Muscle layer of colon (tissue), 2 donors: ENCODE data around the gene USP11.
"Not testable (repeated sequence)": the region's sequence is repeated elsewhere in the genome, so short reads cannot be mapped to it uniquely, and the experiment has no call there.

Source experiments
- H3K27ac ChIP-seq: one replicate; pipeline ENCODE4 v1.7.0; 2013; ENCODE audit warnings: low read depth, mild to moderate bottlenecking, low read length, moderate library complexity
- H3K27me3 ChIP-seq, 2 donors: one replicate each; pipeline ENCODE4 v1.7.0; 2013; ENCODE audit warnings: low read length in 2 of 2, mild to moderate bottlenecking in 2 of 2; ENCODE audit not compliant: insufficient read depth in 2 of 2, control insufficient read depth in 1 of 2
- H3K36me3 ChIP-seq: one replicate; pipeline ENCODE4 v1.7.0; 2013; ENCODE audit warnings: mild to moderate bottlenecking, low read length; ENCODE audit not compliant: insufficient read depth
- H3K4me1 ChIP-seq: one replicate; pipeline ENCODE4 v1.7.0; 2013; ENCODE audit warnings: mild to moderate bottlenecking, low read length; ENCODE audit not compliant: insufficient read depth
- H3K4me3 ChIP-seq, 2 donors: one replicate each; pipeline ENCODE4 v1.7.0; 2013; ENCODE audit warnings: low read length in 2 of 2, low read depth in 1 of 2, mild to moderate bottlenecking in 1 of 2, moderate library complexity in 1 of 2
- H3K9ac ChIP-seq: one replicate; pipeline ENCODE4 v1.7.0; 2013; ENCODE audit warnings: low read length
- H3K9me3 ChIP-seq: one replicate; pipeline ENCODE4 v1.7.0; 2013; ENCODE audit warnings: mild to moderate bottlenecking, low read length
- donor health status: abdominal sarcoma.
- donor health status: Adenocarcinoma of cecum.

USP11 gene

DNA sequence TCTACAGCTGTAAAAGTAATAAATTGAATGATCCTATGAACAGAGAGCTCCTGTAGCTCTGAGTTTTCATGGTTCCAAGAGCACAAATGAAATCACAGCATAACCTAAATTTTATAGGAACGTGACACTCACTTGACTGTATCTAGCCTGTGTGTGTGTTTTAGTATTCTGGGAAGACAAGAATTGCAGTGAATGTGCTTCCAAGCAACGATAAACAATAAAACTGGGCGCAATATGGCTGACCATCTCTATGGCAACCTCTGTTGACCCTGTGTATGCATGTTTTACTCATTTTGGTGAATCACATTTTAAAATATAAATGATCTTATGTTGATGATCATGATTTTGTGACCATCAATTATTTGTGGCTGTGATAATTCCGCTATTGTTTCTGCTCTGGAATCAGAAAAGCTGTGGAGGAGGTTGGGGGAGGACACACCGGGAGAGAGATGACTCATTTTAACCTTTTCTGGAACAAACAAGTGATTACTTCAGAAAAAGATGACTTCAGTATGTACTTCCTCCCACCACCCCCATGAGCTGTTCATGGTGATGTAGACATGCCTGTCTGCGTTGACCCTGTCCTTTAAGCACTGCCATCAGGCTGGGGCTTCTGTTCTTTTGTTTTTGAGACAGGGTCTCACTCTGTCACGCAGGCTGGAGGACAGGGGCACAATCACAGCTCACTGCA lies 31.8 kb downstream of the USP11 start:
- H3K9ac ChIP-seq: no peak overlapping the region
- H3K4me1 ChIP-seq: no peaks in the 10 kb centered on the region
- H3K36me3 ChIP-seq: no peaks in the 10 kb centered on the region
- H3K4me3 ChIP-seq: no peak overlapping the region
- H3K9me3 ChIP-seq: no peaks in the 10 kb centered on the region
- no peak overlapping the region for H3K27ac ChIP-seq
- no peaks in the 10 kb centered on the region for H3K27me3 ChIP-seq

DNA sequence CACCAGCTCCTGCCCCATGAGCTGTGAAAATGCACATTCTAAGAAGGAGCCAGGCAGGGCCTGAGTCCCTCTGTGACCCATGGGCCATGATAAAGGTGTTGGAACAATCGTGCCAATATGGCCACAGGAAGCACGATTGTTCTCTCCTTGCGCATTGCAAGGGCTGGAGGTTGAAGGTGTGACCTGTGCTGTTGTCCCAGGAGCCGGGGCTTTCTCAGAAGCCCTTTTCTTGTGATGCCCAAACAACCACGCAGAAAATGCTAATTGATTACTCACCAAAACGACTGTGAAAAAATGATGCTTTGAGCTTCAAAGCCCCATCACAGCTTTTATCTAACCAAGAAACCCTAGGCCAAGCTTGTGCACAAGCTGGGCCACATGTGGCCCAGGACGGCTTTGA lies 33.8 kb downstream of the USP11 start:
- H3K9me3 ChIP-seq: no peaks in the 10 kb centered on the region
- no peak overlapping the region for H3K27ac ChIP-seq
- no peaks in the 10 kb centered on the region for H3K27me3 ChIP-seq
- H3K9ac ChIP-seq: no peak overlapping the region
- no peak overlapping the region for H3K4me3 ChIP-seq
- H3K4me1 ChIP-seq: no peaks in the 10 kb centered on the region
- H3K36me3 ChIP-seq: no peaks in the 10 kb centered on the region

DNA sequence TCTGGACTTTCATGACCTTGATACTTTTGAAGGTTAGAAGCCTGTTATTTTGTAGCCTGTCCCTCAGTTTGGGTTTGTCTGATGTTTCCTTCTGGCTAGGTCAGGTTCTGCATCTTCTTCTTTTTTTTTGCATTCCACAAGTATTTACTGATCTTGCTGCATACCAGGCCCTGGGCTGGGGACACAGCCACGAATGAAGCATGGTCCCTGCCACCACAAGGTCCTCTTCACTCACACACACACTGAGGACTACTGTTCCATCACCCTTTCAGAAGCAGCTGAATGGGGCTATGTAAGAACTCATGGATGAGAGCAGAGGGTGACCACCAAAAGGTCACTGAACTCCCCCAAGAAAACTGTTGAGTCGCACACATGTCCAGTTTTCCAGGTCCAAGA lies 39.2 kb downstream of the USP11 start:
- Histone ChIP-seq H3K9me3 (no peaks in the 10 kb centered on the region), H3K4me3 (no peak overlapping the region), H3K27ac (no peak overlapping the region), H3K9ac (no peak overlapping the region), H3K36me3 (no peaks in the 10 kb centered on the region), H3K4me1 (no peaks in the 10 kb centered on the region), H3K27me3 (peaks cover 0 to 5% of the 10 kb centered on the region in 2 donors)

DNA sequence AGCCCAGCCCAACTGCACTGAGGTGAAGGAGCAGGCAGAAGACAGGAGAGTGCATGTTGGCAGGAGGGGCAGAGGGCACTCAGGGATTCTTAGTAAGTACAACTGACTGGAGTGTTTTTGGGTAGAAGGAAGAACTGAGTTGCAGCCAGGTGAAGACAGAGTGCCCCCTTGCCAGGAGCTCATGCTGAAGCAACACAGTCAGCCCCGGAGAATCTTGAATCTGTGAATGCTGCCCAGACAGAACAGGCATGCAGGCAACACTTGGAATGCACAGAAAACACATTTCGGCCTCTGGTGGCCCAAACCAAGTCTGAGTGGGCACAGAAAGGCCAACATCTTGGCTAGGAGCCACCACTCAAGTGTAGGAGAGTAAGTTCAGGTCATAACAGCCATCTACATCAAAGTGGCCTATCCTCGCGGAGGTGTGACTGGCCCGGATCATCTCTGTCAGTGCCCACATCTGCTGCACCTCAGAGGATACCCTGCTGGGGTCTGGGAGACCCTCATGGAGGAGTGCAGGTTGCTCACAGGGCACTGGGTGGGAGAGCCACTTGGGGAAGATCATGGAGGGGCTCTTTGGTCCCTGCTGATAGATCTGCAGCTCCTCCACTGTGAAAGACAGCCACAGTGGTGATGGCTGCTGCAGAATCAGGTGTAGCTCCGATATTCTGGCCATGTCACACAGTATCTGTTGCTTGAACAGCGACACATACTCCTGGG lies 40.4 kb downstream of the USP11 start:
- Histone ChIP-seq H3K9ac (no peak overlapping the region), H3K9me3 (no peaks in the 10 kb centered on the region), H3K4me1 (no peaks in the 10 kb centered on the region), H3K4me3 (no peak overlapping the region), H3K27ac (no peak overlapping the region), H3K27me3 (peaks cover 0 to 5% of the 10 kb centered on the region in 2 donors), H3K36me3 (no peaks in the 10 kb centered on the region)

DNA sequence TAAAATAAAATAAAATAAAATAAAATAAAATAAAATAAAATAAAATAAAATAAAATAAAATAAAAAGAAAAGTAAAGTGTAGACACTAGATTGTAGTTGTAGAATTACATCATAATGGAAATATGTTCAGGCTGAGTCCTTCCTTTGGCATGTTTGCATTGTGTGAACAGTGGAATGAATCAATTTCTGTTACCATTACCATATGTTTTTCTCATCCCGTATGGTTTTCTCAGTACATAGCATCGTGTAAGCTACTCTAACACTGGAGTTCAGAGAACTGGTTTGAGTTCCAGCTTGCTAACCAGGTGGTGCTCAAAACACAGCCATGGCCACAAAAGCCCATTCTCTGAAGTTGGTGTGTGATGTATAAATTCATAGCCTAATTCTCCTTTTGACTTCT lies 45.9 kb downstream of the USP11 start:
- Histone ChIP-seq H3K27me3 (no peaks in the 10 kb centered on the region), H3K27ac (no peak overlapping the region), H3K9ac (no peak overlapping the region), H3K9me3 (no peaks in the 10 kb centered on the region), H3K4me1 (no peaks in the 10 kb centered on the region), H3K36me3 (no peaks in the 10 kb centered on the region), H3K4me3 (no peak overlapping the region)

DNA sequence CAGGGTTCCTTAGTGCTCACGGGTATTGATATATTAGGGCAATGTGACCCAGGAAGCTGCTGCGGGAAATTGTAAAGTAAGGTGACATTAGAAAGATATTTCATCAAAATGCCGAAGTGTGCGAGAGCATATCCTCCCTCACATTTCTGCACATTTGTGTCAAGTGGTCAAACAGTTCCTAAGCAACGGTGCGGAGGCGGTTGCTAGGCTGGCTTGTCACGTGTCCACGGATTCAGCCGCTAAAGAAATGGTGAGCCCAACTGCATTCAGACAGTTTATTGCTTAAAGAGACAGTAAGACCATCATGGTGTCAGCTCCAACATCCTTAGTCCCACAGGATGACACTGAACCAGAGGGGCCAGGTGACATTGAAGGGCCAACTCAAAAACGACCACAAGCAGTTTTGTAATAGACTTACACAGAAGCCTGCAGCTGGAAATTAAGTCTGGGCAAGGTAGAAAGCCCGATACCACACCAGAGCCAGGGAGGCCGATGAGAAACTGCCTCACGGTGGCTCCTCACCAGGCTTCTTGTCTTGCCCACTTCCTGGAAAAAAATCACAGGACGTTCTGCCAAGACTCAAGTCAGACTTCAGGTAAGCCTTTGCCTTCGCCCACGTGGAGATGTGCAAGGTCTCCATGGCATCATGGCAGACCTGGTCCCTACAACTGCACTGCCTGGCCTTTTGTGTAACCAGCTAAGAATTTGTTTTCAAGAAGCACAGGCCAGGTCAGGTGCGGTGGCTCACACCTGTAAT lies 50.4 kb downstream of the USP11 start:
- Histone ChIP-seq H3K4me3 (peak overlapping the region in 1 of 2 donors; percentile 6), H3K4me1 (no peaks in the 10 kb centered on the region), H3K9me3 (no peaks in the 10 kb centered on the region), H3K27me3 (no peaks in the 10 kb centered on the region), H3K36me3 (no peaks in the 10 kb centered on the region), H3K27ac (no peak overlapping the region), H3K9ac (no peak overlapping the region)

DNA sequence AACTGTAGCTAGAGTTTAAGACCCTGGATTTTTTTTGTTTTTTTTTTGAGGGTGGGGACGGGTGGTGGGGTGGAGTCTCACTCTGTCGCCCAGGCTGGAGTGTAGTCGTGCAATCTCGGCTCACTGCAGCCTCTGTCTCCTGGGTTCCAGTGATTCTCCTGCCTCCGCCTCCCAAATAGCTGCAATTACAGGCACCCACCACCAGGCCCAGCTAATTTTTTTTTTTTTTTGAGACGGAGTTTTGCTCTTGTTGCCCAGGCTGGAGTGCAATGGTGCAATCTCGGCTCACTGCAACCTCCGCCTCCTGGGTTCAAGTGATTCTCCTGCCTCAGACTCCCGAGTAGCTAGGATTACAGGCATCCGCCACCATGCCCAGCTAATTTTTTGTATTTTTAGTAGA lies 51.8 kb downstream of the USP11 start:
- not testable (repeated sequence) for H3K27me3 ChIP-seq, H3K36me3 ChIP-seq, H3K4me1 ChIP-seq, H3K4me3 ChIP-seq, H3K9me3 ChIP-seq, H3K27ac ChIP-seq, H3K9ac ChIP-seq

DNA sequence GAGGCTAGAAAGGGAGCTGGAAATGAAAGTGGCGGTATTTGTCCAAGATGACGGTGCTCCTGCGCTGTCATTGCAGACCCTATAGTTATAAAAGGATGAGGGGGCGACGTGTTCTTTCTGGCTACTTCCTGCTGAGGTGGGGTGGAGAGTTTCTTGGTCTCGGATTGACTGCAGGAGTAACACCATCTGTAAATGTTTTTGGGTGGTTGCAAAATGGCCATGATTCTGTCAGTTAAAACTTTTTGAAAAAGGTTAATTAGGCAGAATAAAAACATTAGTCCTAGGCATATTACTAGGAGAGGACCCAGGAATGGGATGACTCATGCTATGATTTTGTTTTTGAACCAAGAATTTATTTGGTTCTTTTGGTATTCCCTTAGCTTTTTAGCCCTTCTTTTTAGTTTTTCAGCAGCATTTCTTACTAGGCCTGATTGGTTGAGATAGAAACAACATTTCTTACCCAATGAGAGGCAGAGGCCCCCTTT lies 53.1 kb downstream of the USP11 start:
- H3K4me1 ChIP-seq: no peaks in the 10 kb centered on the region
- no peak overlapping the region for H3K27ac ChIP-seq
- no peaks in the 10 kb centered on the region for H3K27me3 ChIP-seq
- no peak overlapping the region for H3K4me3 ChIP-seq
- no peaks in the 10 kb centered on the region for H3K9me3 ChIP-seq
- no peaks in the 10 kb centered on the region for H3K36me3 ChIP-seq
- H3K9ac ChIP-seq: no peak overlapping the region

DNA sequence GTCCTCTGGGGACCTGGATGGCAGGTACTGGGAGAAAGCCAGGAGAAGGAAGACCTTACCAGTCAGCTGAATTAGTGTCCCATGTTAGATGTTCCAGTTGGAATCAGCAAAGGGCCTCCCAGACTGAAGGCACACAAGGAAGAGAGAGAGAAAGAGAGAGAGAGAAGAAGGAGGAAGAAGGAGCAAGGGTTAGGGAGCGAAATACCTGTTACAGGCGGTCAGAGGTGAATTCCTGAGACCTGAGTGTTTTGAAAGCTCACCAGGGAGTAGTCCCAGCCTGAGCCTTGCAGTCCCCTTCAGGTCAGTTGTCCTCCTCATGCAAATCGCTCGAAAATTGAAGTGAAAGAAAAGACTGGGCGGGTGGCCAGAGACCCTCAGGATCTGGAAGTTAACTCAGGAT lies 60.3 kb downstream of the USP11 start:
- H3K4me1 ChIP-seq: no peaks in the 10 kb centered on the region
- H3K9ac ChIP-seq: no peak overlapping the region
- H3K36me3 ChIP-seq: no peaks in the 10 kb centered on the region
- H3K4me3 ChIP-seq: no peak overlapping the region
- H3K9me3 ChIP-seq: no peaks in the 10 kb centered on the region
- H3K27ac ChIP-seq: no peak overlapping the region
- H3K27me3 ChIP-seq: peaks cover 0 to 4% of the 10 kb centered on the region in 2 donors

DNA sequence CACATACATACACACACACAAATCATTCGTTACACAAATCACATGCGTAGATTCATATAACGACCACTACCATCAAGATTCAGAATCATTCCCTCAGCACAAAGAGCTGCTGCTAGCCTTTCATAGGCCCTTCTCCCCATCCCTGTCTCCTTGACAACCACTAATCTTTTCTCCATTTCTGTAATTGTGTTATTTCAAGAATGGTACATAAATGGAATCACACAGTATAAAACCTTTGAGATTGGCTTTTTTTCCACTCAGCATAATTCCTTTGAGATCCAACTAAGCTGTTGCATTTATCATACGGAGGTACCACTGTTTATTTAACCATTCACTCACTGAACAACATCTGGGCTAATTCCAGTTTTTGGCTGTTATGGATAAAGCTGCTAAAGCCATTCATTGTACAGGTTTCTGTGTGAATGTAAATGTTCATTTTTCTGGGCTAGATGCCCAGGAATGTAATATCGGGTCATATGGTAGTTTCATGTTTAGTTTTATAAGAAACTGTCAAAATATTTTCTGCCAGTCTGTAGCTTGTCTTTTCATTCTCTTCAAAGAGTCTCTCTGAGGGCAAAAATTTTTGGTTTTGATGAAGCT lies 64.1 kb downstream of the USP11 start:
- H3K4me3 ChIP-seq: no peak overlapping the region

DNA sequence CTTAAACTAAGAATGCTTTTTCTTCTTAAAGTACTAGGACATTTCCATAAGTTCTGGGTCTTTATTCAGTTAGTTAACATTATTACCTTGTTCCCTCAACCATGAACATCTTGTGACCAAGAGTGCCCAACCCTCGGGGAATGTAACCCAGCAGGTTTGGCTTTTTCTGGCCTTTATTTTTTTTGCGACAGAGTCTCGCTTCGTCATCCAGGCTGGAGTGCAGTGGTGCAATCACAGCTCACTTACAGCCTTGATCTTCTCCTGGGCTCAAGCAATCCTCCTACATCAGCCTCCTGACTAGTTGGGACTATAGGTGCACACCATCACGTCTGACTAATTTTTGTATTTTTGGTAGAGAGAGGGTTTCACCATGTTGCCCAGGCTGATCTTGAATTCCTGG lies 65.1 kb downstream of the USP11 start:
- Histone ChIP-seq H3K9me3 (no peaks in the 10 kb centered on the region), H3K4me3 (no peak overlapping the region), H3K36me3 (no peaks in the 10 kb centered on the region), H3K27me3 (peaks cover 0 to 14% of the 10 kb centered on the region in 2 donors), H3K27ac (no peak overlapping the region), H3K9ac (no peak overlapping the region), H3K4me1 (no peaks in the 10 kb centered on the region)

More for the DNA sequence above, 64.1 kb downstream of the USP11 start:
- Histone ChIP-seq H3K27ac (no peak overlapping the region), H3K4me1 (no peaks in the 10 kb centered on the region), H3K9me3 (no peaks in the 10 kb centered on the region), H3K9ac (no peak overlapping the region), H3K36me3 (no peaks in the 10 kb centered on the region), H3K27me3 (peaks cover 0 to 10% of the 10 kb centered on the region in 2 donors)
